IPS-18a (cell line): Measurements from ENCODE around the gene NT5DC4.
A peak's percentile ranks its signal among the peaks of the same experiment; 100 is the strongest.

Experiments
- H3K27ac ChIP-seq: one replicate; pipeline ENCODE4 v1.5.1; 2013; ENCODE audit warnings: low read length
- H3K27me3 ChIP-seq: one replicate; pipeline ENCODE4 v1.6.1; 2013; ENCODE audit warnings: mild to moderate bottlenecking, low read length; ENCODE audit not compliant: control insufficient read depth, insufficient read depth
- H3K36me3 ChIP-seq: one replicate; pipeline ENCODE4 v1.6.1; 2013; ENCODE audit warnings: low read depth, low read length; ENCODE audit not compliant: control insufficient read depth
- H3K4me1 ChIP-seq: one replicate; pipeline ENCODE4 v1.6.1; 2013; ENCODE audit warnings: low read depth, low read length; ENCODE audit not compliant: control insufficient read depth
- H3K4me3 ChIP-seq: one replicate; pipeline ENCODE4 v1.5.1; 2013; ENCODE audit warnings: low read length
- H3K9ac ChIP-seq: one replicate; pipeline ENCODE4 v1.6.1; 2013; ENCODE audit warnings: mild to moderate bottlenecking, low read length, moderate library complexity
- H3K9me3 ChIP-seq: one replicate; pipeline ENCODE4 v1.6.1; 2013; ENCODE audit warnings: low read depth, low read length; ENCODE audit not compliant: control insufficient read depth

Gene NT5DC4

GRCh38 chr2:112782234-112782799 is 61.5 kb downstream of the NT5DC4 start:
- Histone ChIP-seq H3K4me3 (no peak overlapping the region), H3K4me1 (peaks cover 26% of the 10 kb centered on the region), H3K9ac (no peak overlapping the region), H3K27ac (no peak overlapping the region), H3K9me3 (no peaks in the 10 kb centered on the region), H3K27me3 (no peaks in the 10 kb centered on the region), H3K36me3 (no peaks in the 10 kb centered on the region)

- H3K27me3 ChIP-seq, result no peaks in the 10 kb centered on the region
- no peaks in the 10 kb centered on the region for H3K36me3 ChIP-seq
- no peak overlapping the region for H3K4me3 ChIP-seq
- H3K9ac ChIP-seq, result no peak overlapping the region
- H3K4me1 ChIP-seq, result peaks cover 26% of the 10 kb centered on the region
- H3K9me3 ChIP-seq, result no peaks in the 10 kb centered on the region
- no peak overlapping the region for H3K27ac ChIP-seq
Measured at GRCh38 chr2:112783187-112783714, 62.4 kb downstream of the NT5DC4 start.

GRCh38 chr2:112784199-112785189 is 63.7 kb downstream of the NT5DC4 start, which contains the start of gene IL1A:
TSS of gene IL1A (minus strand) at chr2:112784493. CDS start at chr2:112783770, 723 bp downstream.
- H3K27me3 ChIP-seq, result no peaks in the 10 kb centered on the region
- H3K9ac ChIP-seq, result no peak within 1 kb of the TSS
- no peaks in the 10 kb centered on the region for H3K9me3 ChIP-seq
- H3K4me1 ChIP-seq, result peaks cover 26% of the 10 kb centered on the region
- H3K27ac ChIP-seq, result no peak within 1 kb of the TSS
- H3K36me3 ChIP-seq, result no peaks in the 10 kb centered on the region
- H3K4me3 ChIP-seq, result peak within 1 kb of the TSS; percentile 29

- H3K36me3 ChIP-seq, result no peaks in the 10 kb centered on the region
- no peak overlapping the region for H3K27ac ChIP-seq
- no peaks in the 10 kb centered on the region for H3K9me3 ChIP-seq
- H3K4me3 ChIP-seq, result no peak overlapping the region
- no peak overlapping the region for H3K9ac ChIP-seq
- H3K4me1 ChIP-seq, result peaks cover 29% of the 10 kb centered on the region
- H3K27me3 ChIP-seq, result no peaks in the 10 kb centered on the region
Measured at GRCh38 chr2:112787294-112787693, 66.5 kb downstream of the NT5DC4 start.

GRCh38 chr2:112787729-112788393 is 67.0 kb downstream of the NT5DC4 start:
- Histone ChIP-seq H3K27me3 (no peaks in the 10 kb centered on the region), H3K27ac (no peak overlapping the region), H3K4me1 (peaks cover 29% of the 10 kb centered on the region), H3K36me3 (no peaks in the 10 kb centered on the region), H3K9me3 (no peaks in the 10 kb centered on the region), H3K9ac (no peak overlapping the region), H3K4me3 (no peak overlapping the region)

- Histone ChIP-seq H3K9me3 (no peaks in the 10 kb centered on the region), H3K9ac (no peak overlapping the region), H3K27ac (no peak overlapping the region), H3K4me1 (peaks cover 24% of the 10 kb centered on the region), H3K27me3 (no peaks in the 10 kb centered on the region), H3K4me3 (no peak overlapping the region), H3K36me3 (no peaks in the 10 kb centered on the region)
Measured at GRCh38 chr2:112788653-112789052, 67.8 kb downstream of the NT5DC4 start.
